CD4-positive, alpha-beta T cell treated with Interleukin-4 for 1 hour (primary cell): Measurements from ENCODE around the gene UCK1.
"Not testable (repeated sequence)": the region's sequence is repeated elsewhere in the genome, so short reads cannot be mapped to it uniquely, and the experiment has no call there.

Experiments
- DNase-seq, 2 donors: peaks; one replicate each; pipeline ENCODE4 v3.0.0-alpha.2; 2020 to 2022

UCK1 gene

DNA sequence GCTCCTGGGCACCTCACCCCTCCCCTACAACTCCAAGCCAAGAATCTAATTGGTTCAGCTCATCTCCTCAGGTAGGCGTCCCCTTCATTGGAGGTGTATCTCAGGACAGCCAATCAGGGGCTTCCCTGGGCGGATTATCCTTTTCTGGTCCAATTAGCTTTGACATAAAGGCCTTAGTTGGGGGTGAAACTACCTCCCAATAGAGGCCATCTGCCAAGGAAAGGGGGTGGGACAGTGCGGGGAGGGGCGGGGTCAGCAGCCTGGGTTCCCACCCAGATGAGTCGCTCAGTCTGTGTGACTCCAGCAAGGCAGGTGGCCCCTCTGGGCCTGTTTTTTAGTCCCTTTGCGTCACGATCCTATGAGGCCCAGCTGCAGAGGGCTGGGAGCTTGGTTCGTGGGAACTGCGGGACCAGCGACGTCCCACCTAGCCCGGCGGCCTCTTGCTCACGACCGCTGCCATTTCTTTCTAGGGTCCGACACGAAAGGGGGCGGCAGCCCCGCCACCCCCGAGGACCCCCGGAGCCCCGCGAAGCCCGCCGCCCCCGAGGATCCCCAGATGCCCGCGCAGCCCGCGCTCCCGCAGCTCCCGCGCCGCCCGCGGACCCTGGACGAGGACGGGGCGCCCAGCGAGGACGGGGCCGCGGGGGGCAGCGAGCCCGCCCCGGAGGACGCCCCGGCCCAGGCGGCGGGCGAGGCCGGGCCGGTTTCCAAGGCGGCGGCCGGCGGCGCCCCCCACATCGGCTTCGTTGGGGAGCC, 23.2 kb upstream of the UCK1 start:
- no peak for DNase-seq

DNA sequence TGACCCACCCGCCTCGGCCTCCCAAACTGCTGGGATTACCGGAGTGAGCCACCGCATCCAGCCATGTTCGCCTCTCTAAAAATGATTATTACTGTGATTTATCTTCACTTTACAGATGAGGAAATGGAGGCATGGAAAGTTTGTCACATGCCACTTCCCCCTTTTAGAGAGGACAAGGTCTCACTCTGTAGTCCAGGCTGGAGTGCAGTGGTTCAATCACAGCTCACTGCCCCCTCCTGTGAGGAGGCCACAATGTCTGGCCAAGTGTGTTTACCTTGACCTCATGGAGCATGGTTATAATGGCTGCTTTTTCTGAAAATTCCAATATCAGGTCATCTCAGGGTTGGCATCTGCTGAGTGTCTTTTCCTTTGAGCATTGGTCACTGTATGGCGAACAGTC, 21.0 kb upstream of the UCK1 start:
- no peak for DNase-seq

DNA sequence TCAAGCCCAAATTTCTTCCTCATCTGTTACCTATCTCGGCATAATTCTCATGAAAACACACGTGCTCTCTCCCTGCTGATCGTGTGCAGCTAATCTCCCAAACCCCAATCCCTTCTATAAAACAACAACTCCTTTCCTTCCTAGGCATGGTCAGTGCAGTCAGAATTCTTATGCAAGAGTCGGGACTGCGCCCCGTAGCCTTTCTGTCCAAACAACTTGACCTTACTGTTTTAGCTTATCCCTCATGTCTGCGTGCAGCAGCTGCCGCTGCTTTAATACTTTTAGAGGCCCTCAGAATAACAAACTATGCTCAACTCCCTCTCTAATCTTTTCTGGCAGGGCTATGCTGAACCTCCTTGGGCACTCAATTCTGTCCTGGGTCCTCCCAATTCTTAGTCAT, 19.4 kb upstream of the UCK1 start:
- DNase-seq = not testable (repeated sequence)

- DNase-seq = not testable (repeated sequence)
Measured at GRCh38 chr9:131549186-131549585, 18.1 kb upstream of the UCK1 start.

- DNase-seq = no peak
Measured at GRCh38 chr9:131546336-131547084, 15.4 kb upstream of the UCK1 start.

GRCh38 chr9:131545786-131546335, 14.8 kb upstream of the UCK1 start:
- no peak for DNase-seq

- no peak for DNase-seq
Measured at GRCh38 chr9:131545003-131545785, 14.1 kb upstream of the UCK1 start, which contains the start of gene PRRT1B. Gene PRRT1B, plus strand, starts transcription at chr9:131545523. Its CDS starts 93 bp downstream, at chr9:131545616.

DNA sequence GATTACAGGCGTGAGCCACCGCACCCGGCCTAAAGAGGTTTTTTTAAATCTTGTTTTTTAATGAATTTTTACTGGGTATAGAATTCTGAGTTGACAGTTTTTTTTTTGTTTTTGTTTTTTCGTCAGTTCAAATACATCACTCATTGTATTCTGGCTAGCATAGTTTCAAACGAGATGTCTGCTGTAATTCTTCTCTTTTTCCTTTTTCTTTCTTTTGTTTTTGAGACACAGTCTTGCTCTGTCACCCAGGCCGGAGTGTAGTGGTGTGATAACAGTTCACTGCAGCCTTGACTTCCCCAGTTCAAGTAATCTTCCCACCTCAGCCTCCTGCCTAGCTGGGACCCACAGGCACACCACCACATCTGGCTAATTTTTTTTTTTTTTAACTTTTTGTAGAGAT, 12.1 kb upstream of the UCK1 start:
- no peak for DNase-seq

GRCh38 chr9:131539223-131539923, 8.3 kb upstream of the UCK1 start:
- DNase-seq = peak; percentile 25 to 51

DNA sequence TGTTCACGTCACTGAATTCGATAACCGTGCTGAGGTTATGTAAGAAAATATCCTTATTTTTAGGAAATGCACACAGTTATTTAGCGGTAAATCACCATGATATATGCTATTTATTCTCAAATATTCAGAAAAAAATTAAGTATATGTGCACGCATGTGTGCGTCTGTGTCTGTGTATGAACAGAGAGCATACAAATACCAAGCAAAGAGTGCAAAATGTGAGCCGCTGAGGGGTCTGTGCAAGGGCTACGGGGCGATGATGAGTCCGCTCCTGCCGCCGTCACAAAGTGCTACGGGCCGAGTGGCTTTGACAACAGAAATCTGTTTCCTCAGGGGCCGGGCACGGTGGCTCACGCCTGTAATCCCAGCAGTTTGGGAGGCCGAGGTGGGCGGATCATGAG, 6.9 kb upstream of the UCK1 start:
- DNase-seq = no peak

DNA sequence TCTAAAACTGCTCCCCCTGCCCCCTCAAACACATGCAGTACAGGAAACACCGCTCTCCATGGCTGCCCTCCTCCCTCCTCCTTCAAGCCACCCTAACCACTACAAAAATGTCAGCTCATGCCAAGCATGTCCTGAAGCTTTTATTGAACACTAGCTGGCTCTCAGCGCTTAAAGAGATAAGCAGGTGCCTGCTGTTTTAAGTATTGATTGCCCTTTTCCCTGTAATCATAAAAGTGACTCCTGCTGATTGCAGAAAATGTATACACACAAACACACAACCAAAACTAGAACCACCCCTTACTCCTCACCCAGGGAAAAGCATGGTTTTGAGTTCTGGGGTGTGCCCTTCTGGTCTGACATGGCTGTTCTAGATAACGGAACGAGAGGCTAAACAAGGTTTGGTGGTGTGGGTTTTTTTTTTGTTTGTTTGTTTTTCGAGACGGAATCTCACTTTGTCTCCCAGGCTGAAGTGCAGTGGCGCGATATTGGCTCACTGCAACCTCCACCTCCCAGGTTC, 3.7 kb upstream of the UCK1 start:
- DNase-seq = peak in 1 of 2 donors; percentile 28

DNA sequence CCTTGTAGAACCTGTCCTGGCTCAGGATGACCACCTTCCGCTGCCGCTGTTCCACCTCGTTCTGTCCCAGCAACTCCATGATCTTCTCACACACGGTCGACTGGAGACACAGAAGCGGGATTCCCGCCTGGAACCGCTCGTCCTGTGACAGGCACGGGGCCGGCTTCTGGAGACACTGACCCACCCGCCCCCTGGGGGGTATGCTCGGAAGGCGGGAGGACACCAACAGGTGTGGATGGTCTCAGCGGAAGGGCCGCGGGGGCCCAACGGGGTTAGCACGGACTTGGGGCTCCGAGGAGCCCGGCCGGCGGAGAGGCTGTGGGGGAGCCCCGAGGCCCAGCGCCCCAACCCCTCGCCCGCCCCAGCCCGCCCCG, 530 bp downstream of the UCK1 start:
- no peak for DNase-seq

DNA sequence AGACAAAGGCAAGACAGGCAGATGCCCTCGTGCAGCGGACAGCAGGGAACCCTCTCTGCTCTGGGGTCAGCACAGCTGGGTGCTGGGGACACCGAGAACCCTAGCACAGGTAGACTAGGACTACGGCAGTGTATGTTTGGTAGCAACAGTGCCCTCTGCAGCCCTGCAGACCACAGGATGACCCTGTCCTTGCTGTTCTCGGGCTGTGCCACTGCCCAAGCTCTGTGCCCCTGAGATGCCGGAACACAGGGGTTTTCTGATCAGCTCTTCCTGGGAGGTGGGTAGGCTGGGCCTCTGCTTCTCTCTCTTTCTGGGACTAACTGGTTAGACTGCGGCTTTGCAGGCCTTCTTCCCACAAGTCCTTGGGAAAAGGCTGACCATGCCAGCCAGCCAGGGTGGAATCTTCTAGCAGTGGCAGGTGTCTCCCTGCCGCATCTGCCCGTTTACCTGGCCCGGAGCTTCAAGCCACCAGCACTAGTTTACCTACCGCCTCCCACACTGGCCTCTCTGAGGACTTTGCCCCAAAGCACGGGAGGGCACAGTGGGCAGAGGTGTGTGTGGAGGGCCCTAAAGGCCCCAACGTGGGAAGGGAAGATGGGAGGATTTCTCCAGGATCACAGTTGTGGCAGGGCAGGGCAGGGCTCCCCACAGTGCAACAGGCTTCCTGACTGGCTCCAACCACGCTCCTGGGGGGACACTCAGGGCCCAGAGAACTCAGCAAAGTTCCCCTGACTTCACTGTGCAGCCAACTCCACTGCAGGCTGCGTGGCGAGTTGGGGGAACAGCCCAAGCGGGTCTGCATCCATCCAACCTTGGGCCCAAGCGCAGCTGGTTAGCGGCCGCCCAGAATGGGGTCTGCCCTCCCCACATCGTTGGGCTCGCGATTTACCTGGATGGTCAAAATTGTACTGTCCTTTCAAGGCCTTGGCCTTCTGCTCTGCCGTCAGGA, 1.2 kb downstream of the UCK1 start:
- no peak for DNase-seq

DNA sequence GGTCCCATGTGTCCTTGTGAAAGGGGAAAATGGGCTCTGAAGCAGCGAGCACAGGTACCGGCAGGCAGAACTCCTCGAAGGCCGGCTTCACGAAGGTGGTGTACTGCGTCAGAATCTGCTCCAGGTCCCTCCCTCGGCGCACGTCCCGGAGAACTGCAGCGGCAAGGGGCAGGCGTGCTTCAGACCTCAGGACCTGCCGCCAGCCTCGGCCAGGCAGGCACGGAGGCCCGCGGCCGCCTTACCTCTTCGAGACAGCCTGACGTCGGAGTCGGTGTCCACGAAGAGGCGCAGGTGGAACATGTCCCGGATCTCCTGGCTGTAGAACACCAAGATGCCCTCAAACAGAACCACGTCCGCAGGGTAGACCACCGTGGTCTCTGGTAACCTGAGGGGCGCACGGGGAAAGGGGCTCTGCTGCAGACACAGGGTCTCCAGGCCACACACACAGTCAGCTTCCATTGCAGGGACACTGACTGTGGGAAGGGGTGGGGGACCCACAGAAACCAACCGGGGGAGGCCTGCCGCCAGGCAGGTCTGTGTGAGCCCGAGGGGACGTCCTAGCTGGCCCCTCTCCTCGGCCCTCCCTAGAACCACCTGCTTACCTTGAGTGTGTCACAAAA, 2.1 kb downstream of the UCK1 start:
- DNase-seq = no peak

DNA sequence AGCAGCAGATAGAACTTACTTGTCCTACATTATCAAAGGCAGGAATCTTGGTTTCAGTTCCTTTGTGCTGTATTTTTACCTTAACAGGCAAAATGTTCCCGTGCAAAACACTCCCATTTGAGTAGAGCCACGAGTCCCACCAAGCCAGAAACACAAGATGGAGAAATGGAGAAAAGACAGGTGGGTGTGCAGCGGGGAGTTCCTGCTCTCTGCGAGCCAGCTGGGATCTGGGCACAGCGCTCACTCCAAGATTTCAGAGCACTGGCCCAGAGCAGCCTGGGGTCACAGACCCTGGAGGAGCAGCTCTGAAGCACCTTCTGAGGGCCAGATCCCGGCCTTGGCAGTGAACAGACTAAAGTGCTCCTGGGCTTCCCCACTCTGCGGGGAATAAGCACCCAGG, 2.9 kb downstream of the UCK1 start:
- no peak for DNase-seq

DNA sequence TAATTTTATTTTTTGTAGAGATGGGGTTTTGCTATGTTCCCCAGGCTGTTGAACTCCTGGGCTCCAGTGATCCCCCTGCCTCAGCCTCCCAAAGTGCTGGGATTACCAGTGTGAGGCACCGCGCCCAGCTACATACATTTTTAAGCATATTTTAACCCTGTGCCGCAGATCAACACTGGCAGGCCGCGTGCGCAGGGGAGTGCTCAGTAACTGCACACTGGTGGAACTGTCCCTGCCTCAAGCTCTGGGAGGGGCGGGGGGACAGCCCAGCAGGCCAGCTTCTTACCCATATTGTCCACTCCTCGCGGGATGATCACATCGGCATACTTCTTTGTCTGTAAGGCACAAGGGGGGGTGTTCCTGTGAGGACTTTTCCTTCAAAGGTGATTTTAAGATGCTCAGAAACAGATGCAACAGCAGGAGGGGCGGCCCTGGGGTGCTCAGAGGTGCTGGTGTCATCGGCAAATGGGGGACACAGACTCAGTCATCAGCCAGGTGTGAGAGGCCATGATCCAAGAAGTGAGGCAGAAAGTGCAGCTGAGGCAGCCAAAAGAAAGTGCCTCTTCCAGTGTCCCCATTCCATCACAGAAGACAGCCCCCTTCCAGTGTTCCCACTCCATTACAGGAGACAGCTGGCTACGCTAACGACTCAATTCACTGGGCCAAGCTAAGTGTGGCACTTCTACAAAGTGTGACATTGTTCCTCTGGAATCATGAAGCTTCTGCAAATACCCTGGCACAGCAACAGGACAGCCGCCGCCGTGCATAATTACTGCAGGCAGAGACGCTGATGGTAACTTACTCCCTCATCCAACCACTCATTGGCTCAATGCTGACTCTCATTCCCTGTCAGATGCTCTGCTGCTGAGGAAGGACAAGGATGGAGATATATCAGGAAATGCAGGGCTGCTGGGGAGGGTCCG, 5.2 kb downstream of the UCK1 start:
- no peak for DNase-seq

DNA sequence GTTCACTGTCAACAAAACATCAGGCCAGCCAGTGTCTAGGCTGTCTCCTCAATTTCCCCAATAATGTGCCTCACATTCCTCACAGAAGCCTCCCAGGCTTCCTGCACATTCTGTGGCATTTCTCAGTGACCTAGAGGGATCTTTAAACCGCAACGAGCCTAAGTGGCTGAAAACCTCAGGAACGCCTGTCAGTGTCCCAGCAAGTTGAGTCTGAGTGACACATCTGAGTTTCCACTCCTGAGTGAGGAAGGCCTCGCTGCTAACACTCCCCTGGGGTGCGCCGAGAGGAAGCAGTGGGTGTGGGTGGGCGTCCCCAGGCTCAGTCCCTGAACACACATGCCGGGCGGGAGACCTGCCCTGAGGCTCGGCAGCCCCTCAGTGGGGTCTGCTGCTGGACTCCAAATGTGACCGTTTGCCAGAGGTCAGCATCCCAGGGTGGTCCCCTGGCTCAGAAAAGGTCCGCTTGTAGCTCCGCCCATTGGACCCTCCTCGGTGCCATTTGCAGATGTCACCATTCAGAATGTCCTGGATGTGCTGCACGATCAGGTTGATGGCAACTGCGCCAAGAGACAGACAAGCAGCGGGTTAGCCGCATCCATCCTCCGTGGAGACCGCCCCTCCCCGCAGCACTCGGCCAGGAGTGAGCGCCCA, 6.3 kb downstream of the UCK1 start:
- no peak for DNase-seq

DNA sequence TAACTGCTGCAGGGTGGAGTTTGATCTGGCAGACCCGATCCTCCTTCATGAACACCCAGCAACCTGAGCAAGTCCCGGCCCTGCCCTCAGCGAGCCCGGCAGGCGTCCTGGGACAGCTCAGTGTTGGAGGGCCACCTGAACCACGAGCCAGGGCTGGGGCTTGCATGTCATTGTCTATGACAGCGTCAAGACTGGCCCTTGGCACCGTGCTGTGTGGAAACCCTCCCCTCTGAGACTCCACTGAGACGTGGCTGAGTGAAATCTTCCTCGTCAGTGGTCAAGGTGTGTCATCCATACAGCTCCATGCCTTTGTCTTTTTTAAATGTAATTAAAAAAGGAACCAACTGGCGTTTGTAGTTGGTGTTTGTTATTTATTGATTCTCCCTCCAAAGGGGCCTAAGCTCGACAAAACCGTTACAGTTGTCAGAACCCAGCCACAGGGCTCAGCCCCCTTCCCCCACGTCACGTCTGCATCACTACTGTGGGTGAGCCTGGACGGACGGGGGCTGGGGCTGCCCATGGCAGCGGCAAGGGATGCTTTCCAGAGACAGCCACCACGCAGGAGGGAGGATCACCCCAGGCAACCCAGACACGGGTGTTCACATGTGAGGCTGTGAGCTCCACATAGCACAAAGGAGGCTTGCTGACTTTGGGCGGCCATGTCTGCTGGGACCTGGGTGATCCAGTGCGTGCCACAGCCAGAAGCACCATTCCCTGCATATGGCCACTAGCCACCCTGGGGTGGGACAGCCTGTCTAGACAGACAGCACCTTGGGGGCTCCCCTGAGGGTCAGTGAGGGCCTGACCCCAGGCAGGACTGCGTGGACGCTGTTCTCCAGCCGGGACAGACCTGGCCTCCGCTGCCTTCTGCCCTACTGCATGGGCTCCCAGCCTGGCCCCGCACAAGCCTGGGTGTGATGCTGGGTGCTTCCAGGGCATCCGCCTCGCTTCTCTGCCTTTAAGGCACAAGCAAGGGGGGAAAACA, 7.3 kb downstream of the UCK1 start:
- DNase-seq = no peak
